ENCODE data around the gene TMUB2.

GRCh38 chr17:44223541-44224071 is 36.8 kb downstream of the TMUB2 start:
- TF ChIP-seq CTCF (IDR thresholded peaks at IDR 0.05) (no peak), POLR2A (IDR thresholded peaks at IDR 0.05) (no peak)
